GM18498 (cell line): ENCODE results near the gene NXPH3.

Source experiments
- ATAC-seq: cut with Tn5 transposase; IDR thresholded peaks from one replicate; pipeline ENCODE4 v1.9.1; 2021; ENCODE audit warnings: mild to moderate bottlenecking, moderate library complexity; ENCODE audit not compliant: unreplicated experiment

The NXPH3 gene

GRCh38 chr17:49618028-49618611 is 42.4 kb downstream of the NXPH3 start:
- no peak for ATAC-seq

- no peak for ATAC-seq
Observed at GRCh38 chr17:49621420-49621819, 45.7 kb downstream of the NXPH3 start.

- ATAC-seq, result no peak
Observed at GRCh38 chr17:49621946-49622529, 46.4 kb downstream of the NXPH3 start.

GRCh38 chr17:49624896-49625295 is 49.2 kb downstream of the NXPH3 start:
- no peak for ATAC-seq

GRCh38 chr17:49629447-49629846 is 53.8 kb downstream of the NXPH3 start:
- ATAC-seq, result no peak

- no peak for ATAC-seq
Observed at GRCh38 chr17:49630113-49630900, 54.6 kb downstream of the NXPH3 start.

- no peak for ATAC-seq
Observed at GRCh38 chr17:49631496-49631895, 55.8 kb downstream of the NXPH3 start.
